SKM-1 treated with dmso at 0.1 percent for 144 hours (cell line): Measurements from ENCODE around the gene SHISA6.

Experiments used
- DNase-seq: peaks from one replicate; lab custom pipeline; 2025; ENCODE audit not compliant: unreplicated experiment; lab: John Stamatoyannopoulos, UW

Gene SHISA6

GRCh38 chr17:11240841-11241610 lies at the start of gene SHISA6:
Gene SHISA6, plus strand, starts transcription at chr17:11241213.
- no peak for DNase-seq

GRCh38 chr17:11195801-11196200 lies 45.2 kb upstream of the SHISA6 start:
- no peak for DNase-seq

DNA sequence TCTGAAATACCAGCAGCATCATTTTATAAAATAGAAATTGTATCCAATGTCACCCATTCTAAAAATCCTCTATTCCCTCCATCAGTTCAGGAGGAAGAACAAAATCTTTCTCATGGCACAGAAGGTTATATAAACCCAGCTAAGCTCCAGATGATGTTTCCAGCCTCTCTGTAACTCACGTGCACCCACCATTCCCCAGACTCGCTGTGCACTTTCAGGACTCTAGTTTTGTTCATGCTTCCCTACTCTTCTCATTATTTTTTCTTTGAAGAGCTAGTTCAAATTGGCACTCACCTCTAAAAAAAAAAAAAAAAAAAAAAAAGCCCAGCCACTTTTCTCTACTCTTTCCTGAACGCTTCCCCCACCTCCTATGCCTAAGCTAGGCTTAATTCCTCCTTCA lies 36.0 kb upstream of the SHISA6 start:
- no peak for DNase-seq

DNA sequence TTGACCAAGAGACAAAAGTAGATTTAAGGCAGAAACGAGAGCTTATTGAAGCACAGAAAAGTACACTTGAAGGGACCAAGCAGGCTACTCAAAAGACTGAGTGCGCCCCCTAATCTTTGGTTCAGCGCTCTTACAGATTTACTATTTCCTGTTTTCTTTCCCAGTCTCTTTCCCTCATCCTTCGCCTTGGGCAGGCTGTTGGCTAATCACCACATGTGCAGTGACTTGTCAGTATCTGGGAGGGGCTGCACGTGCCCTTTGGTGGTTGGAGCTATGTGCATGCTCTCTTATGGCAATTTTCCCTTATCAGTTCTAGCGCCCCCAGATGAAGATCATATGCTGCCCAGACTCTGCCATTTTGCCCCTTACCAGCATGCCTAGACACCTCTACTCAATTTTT lies 35.4 kb upstream of the SHISA6 start:
- no peak for DNase-seq

DNA sequence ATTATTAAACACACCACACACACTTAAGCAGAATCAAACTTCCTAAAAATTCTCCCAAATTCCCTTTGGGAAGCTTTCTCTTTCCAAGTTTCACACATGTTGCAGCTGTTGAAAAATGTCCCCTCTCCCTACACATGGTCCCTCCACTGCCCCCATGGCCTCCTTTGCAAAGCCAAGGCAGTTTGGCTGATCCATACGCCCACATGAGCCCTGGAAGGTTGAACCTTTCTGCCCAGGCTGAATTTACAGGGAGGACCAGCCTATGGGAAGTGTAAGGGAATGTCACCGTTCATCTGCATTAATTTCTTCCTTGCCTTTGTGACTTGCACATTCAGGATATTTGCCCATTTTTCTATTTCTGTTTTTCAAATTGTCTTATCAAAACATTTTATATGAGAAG lies 31.1 kb upstream of the SHISA6 start:
- no peak for DNase-seq

DNA sequence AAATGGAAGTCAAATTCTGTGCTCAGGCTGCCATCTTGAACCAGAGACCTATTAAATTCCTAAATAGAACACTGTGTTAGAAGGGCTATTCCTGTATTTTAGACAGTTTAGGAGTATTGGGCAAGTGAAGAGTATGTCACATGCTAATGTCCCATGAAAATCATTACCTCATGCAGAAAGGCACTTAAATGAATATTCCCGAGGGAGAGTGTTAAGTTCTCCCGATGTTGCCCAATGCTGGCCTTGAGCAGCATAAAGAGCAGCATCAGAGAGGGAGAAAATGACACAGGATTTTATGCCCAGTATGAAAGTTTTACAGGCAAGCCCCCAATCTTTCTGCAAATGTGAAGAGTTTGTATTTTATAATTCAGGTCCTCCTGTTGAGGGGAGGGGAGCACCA lies 28.2 kb upstream of the SHISA6 start:
- no peak for DNase-seq

DNA sequence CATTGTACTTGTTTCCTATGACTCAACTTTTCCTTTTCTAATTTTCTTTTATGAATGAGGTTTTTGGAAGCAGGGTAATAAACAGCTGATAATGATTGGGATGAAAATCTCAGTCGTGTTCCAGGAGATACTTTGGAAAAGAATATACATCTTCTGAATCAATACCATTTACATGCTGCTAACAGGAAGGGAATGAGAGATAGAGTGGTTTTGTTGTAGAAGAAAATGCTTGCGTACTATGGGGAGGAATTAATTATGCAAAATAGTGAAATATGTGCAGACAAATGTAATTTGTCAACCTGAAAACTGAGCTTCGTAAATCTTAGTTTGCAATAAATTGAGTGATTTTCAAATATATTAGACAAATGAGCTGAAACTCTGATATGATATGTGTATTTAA lies 24.0 kb upstream of the SHISA6 start:
- no peak for DNase-seq

DNA sequence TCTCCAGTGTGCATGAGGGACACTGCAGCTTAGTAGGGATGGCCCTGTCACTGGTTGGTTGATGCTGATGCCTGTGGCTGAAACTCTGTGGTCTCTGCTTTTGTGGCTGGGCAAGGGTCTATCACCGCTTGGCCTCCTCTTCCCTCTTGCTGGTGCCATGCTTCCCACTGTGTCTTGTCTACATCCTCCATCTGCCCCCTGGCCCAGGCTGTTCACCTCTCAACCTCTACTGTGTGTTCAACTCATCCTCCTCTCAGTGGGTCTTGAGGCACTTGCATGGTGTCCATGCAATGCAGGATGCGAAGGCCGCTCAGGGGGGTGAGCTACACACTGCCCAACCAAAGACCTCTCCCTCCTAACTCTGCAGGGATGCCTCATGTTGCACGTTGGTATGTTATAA lies 19.8 kb upstream of the SHISA6 start:
- no peak for DNase-seq

DNA sequence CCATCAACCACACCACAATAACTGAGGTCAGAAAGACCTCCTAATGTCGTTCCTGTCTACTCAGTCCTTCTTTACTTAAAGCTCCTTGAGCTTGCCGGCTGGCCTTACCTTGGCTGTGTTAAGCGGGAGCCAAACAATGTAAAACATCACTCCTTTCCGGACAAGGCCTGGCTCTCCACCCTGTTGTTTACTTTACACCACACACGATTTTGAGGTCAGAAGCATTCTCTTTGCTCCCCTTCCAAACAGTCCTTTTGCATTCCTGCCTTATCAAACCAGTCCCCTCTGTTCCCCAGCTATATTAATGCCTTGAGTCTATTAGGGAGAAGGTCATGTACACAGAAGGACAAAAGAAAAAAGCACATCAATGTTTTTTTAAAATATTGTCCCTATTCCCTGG lies 19.3 kb upstream of the SHISA6 start:
- DNase-seq = no peak

DNA sequence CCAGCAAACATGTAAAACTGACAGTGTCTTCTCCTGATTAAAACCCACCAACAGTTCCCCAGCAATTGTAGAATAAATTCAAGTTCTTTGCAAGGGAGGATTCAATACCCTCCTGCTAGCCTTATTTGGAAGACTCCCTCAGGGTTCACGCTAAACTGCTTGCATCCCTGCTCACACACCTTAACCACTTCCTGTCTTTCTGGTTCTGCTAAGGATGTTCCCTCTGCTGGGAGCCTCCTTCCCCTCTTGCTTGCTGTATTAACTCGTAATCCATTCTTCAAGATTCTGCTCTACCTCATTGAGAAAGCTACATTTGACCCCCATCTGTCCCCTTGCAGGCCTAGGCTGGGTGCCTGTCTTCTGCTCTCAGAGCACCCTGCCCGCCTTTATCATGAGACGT lies 2.3 kb upstream of the SHISA6 start:
- no peak for DNase-seq

GRCh38 chr17:11239379-11239970 lies 1.5 kb upstream of the SHISA6 start:
- no peak for DNase-seq

- DNase-seq = no peak
Observed at GRCh38 chr17:11240041-11240840, 772 bp upstream of the SHISA6 start.

GRCh38 chr17:11241611-11242226 lies 706 bp downstream of the SHISA6 start:
- DNase-seq = no peak

GRCh38 chr17:11242411-11242810 lies 1.4 kb downstream of the SHISA6 start:
- DNase-seq = no peak

DNA sequence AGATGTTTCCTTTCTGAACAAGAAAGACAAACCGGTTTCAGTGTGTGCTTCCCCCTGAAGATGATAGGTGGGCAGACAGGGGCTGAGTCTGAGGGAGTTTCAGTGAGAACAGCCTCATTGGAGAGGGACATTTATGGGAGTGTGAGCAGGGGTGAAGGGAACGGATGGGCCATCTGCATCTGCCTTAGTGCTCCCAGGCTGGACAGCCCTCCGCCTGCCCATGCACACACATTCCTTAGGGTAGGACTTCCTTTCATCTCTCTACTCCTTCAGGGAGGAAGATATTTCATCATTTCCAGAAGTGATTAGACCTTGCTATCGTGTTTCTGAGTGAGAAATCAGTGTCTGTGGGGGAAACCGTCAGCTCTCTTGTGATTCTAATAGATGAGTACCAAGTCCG lies 3.8 kb downstream of the SHISA6 start:
- DNase-seq = no peak

GRCh38 chr17:11245187-11245586 lies 4.2 kb downstream of the SHISA6 start:
- no peak for DNase-seq

- DNase-seq = no peak
Observed at GRCh38 chr17:11245791-11246190, 4.8 kb downstream of the SHISA6 start.

- DNase-seq = no peak
Observed at GRCh38 chr17:11250161-11250560, 9.1 kb downstream of the SHISA6 start.

DNA sequence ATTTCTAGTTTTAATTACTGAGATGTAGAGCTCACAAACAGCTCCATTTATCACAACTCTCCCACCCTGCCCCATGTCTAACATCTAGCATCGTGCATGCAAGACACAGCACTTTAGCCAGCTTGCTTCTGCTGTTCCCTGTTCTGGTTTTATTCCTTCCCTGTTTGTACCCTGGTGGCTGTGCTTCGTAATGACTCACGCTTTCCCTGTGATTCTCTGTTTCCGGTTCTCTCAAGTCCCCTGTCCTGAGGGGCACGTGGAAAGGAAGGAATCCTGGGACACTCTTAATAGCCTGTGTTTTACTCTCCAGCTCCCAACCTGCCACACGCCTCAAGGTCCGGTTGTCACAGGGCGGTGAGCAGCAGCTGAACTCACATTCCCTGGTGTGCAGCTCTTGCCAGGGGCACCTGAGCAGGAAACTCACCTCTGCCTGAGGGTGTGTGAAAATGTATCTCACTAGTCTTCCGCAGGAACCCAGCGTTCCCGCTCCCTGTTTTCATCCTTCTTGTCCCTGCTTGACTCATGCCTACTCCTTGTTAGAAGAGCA lies 10.6 kb downstream of the SHISA6 start:
- no peak for DNase-seq

GRCh38 chr17:11252146-11252545 lies 11.1 kb downstream of the SHISA6 start:
- no peak for DNase-seq

DNA sequence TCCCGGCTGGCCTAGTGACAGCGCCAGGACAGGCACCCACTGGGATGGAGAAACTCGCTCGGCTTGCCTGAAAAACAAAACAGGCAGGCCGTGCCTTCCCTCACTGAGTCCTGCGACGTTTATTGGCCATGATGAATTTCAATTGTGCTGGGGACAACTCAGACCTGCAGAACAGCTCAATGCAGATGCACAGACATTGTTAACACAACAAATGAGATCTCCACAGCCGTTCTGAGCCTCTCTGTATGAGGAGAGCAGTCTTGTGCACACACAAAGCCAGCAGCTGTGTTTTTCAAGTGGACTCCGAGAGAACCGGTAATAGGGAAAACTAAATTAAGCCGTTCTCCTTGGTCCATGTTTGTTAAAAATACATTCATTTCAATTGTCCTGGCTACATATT lies 15.9 kb downstream of the SHISA6 start:
- no peak for DNase-seq
